H1 (cell line): ENCODE results near the gene TMEM106C. TPM values are rescaled to one million over a fixed set of nuclear protein-coding genes. Genes with fewer than 3 reads are reported as not detected.

Source experiments
- CTCF ChIA-PET: fragments of 300-600 bp; sonication (Branson Sonifier 250); formaldehyde crosslinking; loops from one replicate; lab custom pipeline; 2021; ENCODE audit not compliant: partially characterized antibody; lab: Charles Lee
- POLR2A ChIA-PET: fragments of 300-600 bp; sonication (Branson Sonifier 250); formaldehyde crosslinking; loops from one replicate; lab custom pipeline; 2021; ENCODE audit warnings: inconsistent platforms; ENCODE audit not compliant: partially characterized antibody; lab: Charles Lee
- DNase-seq, 2 experiments: peaks; one replicate each; pipeline versions ENCODE4 v3.0.0 to v3.0.0-alpha.2; 2010 to 2022; ENCODE audit warnings: low spot score in 2 of 2, low read depth in 1 of 2, mixed read lengths in 1 of 2
- FAIRE-seq: peaks from 2 replicates; lab custom pipeline; 2011; peaks lifted over from hg19 to GRCh38; lab: Jason Lieb, UNC
- H2AFZ ChIP-seq: 2 replicates; pipeline ENCODE4 v1.8.1; 2012; ENCODE audit warnings: low read length, inconsistent platforms
- H2AK5ac ChIP-seq: 2 replicates; pipeline ENCODE4 v1.6.1; 2013; ENCODE audit warnings: low read depth, low read length
- H2BK120ac ChIP-seq: replicated peaks from 2 replicates; pipeline ENCODE3; 2013; ENCODE audit warnings: low read depth, low read length, inconsistent platforms
- H2BK12ac ChIP-seq: 2 replicates; pipeline ENCODE4 v1.6.1; 2013; ENCODE audit warnings: low read depth, low read length
- H2BK15ac ChIP-seq: 2 replicates; pipeline ENCODE4 v1.6.1; 2013; ENCODE audit warnings: low read length
- H2BK20ac ChIP-seq: 2 replicates; pipeline ENCODE4 v1.6.1; 2013; ENCODE audit warnings: low read length
- H2BK5ac ChIP-seq: 2 replicates; pipeline ENCODE4 v1.6.1; 2013; ENCODE audit warnings: low read depth, low read length
- H3K14ac ChIP-seq: 2 replicates; pipeline ENCODE4 v1.6.1; 2013; ENCODE audit warnings: inconsistent platforms; ENCODE audit not compliant: insufficient read length
- H3K18ac ChIP-seq: 2 replicates; pipeline ENCODE4 v1.6.1; 2013; ENCODE audit warnings: low read length; ENCODE audit errors: extremely low read depth
- H3K23ac ChIP-seq: 2 replicates; pipeline ENCODE4 v1.6.1; 2013; ENCODE audit warnings: inconsistent platforms; ENCODE audit not compliant: insufficient read length
- H3K23me2 ChIP-seq: 2 replicates; pipeline ENCODE4 v1.6.1; 2013; ENCODE audit warnings: low read depth, low read length
- H3K27ac ChIP-seq: 2 replicates; pipeline ENCODE4 v1.6.1; 2011; ENCODE audit warnings: low read depth, low read length, inconsistent platforms
- H3K27me3 ChIP-seq, 4 experiments: replicated peaks in 1 of 4; 1 replicate in 1 of 4; 2 replicates in 3 of 4; pipeline versions ENCODE4 v1.6.1 to v1.8.1; 2011 to 2013; ENCODE audit warnings: low read length in 3 of 4, mild to moderate bottlenecking in 3 of 4, inconsistent platforms in 2 of 4, mixed read lengths in 2 of 4, moderate library complexity in 1 of 4; ENCODE audit not compliant: control insufficient read depth in 3 of 4, insufficient read depth in 3 of 4; ENCODE audit errors: extremely low read depth in 1 of 4
- H3K36me3 ChIP-seq, 4 experiments: 2 replicates each; pipeline versions ENCODE4 v1.6.1 to v1.8.1; 2011 to 2013; ENCODE audit warnings: mild to moderate bottlenecking in 4 of 4, low read length in 3 of 4, moderate library complexity in 2 of 4, control low read depth in 1 of 4, inconsistent platforms in 1 of 4; ENCODE audit not compliant: insufficient read depth in 4 of 4, control insufficient read depth in 2 of 4
- H3K4ac ChIP-seq: replicated peaks from 2 replicates; pipeline ENCODE3; 2013; ENCODE audit warnings: low read length, low read depth, mixed read lengths, inconsistent platforms; ENCODE audit not compliant: insufficient read length
- H3K4me1 ChIP-seq, 4 experiments: replicated peaks in 1 of 4; 1 replicate in 1 of 4; 2 replicates in 3 of 4; pipeline versions ENCODE4 v1.6.1 to v1.8.1; 2011 to 2013; ENCODE audit warnings: low read length in 3 of 4, inconsistent platforms in 2 of 4, mixed read lengths in 1 of 4; ENCODE audit not compliant: insufficient read depth in 4 of 4, control insufficient read depth in 3 of 4
- H3K4me2 ChIP-seq, 2 experiments: 2 replicates each; pipeline versions ENCODE4 v1.6.1 to v1.8.1; 2011 to 2013; ENCODE audit warnings: low read depth in 2 of 2, low read length in 2 of 2, control low read depth in 1 of 2, inconsistent platforms in 1 of 2, mild to moderate bottlenecking in 1 of 2; ENCODE audit not compliant: insufficient read depth in 1 of 2
- H3K4me3 ChIP-seq, 4 experiments: fragments of 200-600, 300-600 bp in 1 of 4; sonication (generic), shearing (Covaris generic), sonication (Bioruptor Twin) in 1 of 4; 2 replicates each; pipeline versions ENCODE4 v1.5.1 to v1.8.1; 2011 to 2016; ENCODE audit warnings: low read length in 4 of 4, low read depth in 3 of 4, control low read depth in 2 of 4, inconsistent platforms in 2 of 4, mild to moderate bottlenecking in 2 of 4, mixed read lengths in 1 of 4, moderate library complexity in 1 of 4; ENCODE audit not compliant: insufficient read depth in 2 of 4; ENCODE audit errors: extremely low read depth in 1 of 4
- H3K56ac ChIP-seq: replicated peaks from 2 replicates; pipeline ENCODE3; 2013; ENCODE audit warnings: low read depth, mild to moderate bottlenecking, mixed read lengths, low read length, inconsistent platforms; ENCODE audit not compliant: insufficient read length
- H3K79me1 ChIP-seq: 2 replicates; pipeline ENCODE4 v1.6.1; 2013; ENCODE audit warnings: low read depth, low read length, control low read depth
- H3K79me2 ChIP-seq, 2 experiments: 2 replicates each; pipeline versions ENCODE4 v1.6.1 to v1.8.1; 2012 to 2013; ENCODE audit warnings: low read length in 2 of 2, mild to moderate bottlenecking in 2 of 2, inconsistent platforms in 1 of 2; ENCODE audit not compliant: insufficient read depth in 2 of 2, control insufficient read depth in 1 of 2
- H3K9ac ChIP-seq, 4 experiments: replicated peaks in 1 of 4; 1 replicate in 1 of 4; 2 replicates in 3 of 4; pipeline versions ENCODE4 v1.6.1 to v1.8.1; 2011 to 2013; ENCODE audit warnings: low read depth in 3 of 4, low read length in 3 of 4, control low read depth in 2 of 4, mild to moderate bottlenecking in 2 of 4, moderate library complexity in 2 of 4, inconsistent platforms in 1 of 4; ENCODE audit errors: extremely low read depth in 1 of 4
- H3K9me3 ChIP-seq, 2 experiments: 2 replicates each; pipeline versions ENCODE4 v1.6.1 to v1.8.1; 2012 to 2013; ENCODE audit warnings: mild to moderate bottlenecking in 2 of 2, moderate library complexity in 2 of 2, control low read depth in 1 of 2, inconsistent platforms in 1 of 2, low read depth in 1 of 2, low read length in 1 of 2, mixed read lengths in 1 of 2; ENCODE audit not compliant: insufficient read depth in 2 of 2
- H4K20me1 ChIP-seq, 2 experiments: replicated peaks in 1 of 2; 2 replicates each; pipeline versions ENCODE3 to v1.8.1; 2011 to 2013; ENCODE audit warnings: inconsistent platforms in 2 of 2, low read length in 2 of 2, mild to moderate bottlenecking in 1 of 2; ENCODE audit not compliant: insufficient read depth in 2 of 2, control insufficient read depth in 1 of 2
- H4K5ac ChIP-seq: 2 replicates; pipeline ENCODE4 v1.6.1; 2013; ENCODE audit warnings: low read length, low read depth, mixed read lengths, inconsistent platforms; ENCODE audit not compliant: insufficient read length
- H4K8ac ChIP-seq: 2 replicates; pipeline ENCODE4 v1.8.0; 2013; ENCODE audit warnings: mild to moderate bottlenecking, moderate library complexity, low read length, inconsistent platforms; ENCODE audit not compliant: insufficient read depth; ENCODE audit errors: extremely low read depth
- H4K91ac ChIP-seq: replicated peaks from 2 replicates; pipeline ENCODE3; 2013; ENCODE audit warnings: low read length, mixed read lengths, inconsistent platforms; ENCODE audit not compliant: insufficient read length
- BCL11A ChIP-seq, 2 experiments: IDR thresholded peaks; one replicate each; pipeline ENCODE4 v1.6.1; 2011; ENCODE audit warnings: low read depth in 2 of 2, low read length in 2 of 2, mild to moderate bottlenecking in 2 of 2
- CHD1 ChIP-seq: IDR thresholded peaks from 2 replicates; pipeline ENCODE4 v1.6.1; 2012; ENCODE audit warnings: low read depth, low read length, improper control_type of control experiment
- CHD2 ChIP-seq: IDR thresholded peaks from 2 replicates; pipeline ENCODE4 v1.6.1; 2012; ENCODE audit warnings: low read length, improper control_type of control experiment
- EGR1 ChIP-seq: IDR thresholded peaks from 2 replicates; pipeline ENCODE4 v1.6.1; 2011; ENCODE audit warnings: low read depth, low read length, borderline replicate concordance
- GTF2F1 ChIP-seq: IDR thresholded peaks from 2 replicates; pipeline ENCODE4 v1.6.1; 2012; ENCODE audit warnings: low read depth, low read length, improper control_type of control experiment, borderline replicate concordance
- KDM4A ChIP-seq: IDR thresholded peaks from one replicate; pipeline ENCODE4 v1.7.1; 2012; ENCODE audit warnings: low read depth, mild to moderate bottlenecking, moderate library complexity, low read length, inconsistent platforms; ENCODE audit not compliant: severe bottlenecking
- KDM5A ChIP-seq: fragments of 200-600 bp; IDR thresholded peaks from 2 replicates; pipeline ENCODE4 v1.7.1; 2012; ENCODE audit warnings: mild to moderate bottlenecking, low read length, inconsistent platforms, mixed read lengths
- MAX ChIP-seq: IDR thresholded peaks from 2 replicates; pipeline ENCODE4 v1.6.1; 2012; ENCODE audit warnings: inconsistent platforms
- POLR2A ChIP-seq, 2 experiments: IDR thresholded peaks; 1 replicate in 1 of 2; 2 replicates in 1 of 2; pipeline ENCODE4 v1.6.1; 2011; ENCODE audit warnings: low read depth in 2 of 2, low read length in 2 of 2, mild to moderate bottlenecking in 2 of 2; ENCODE audit errors: control extremely low read depth in 1 of 2
- RNF2 ChIP-seq: fragments of 200-900, 300-1000 bp; sonication (generic); IDR thresholded peaks from 2 replicates; pipeline ENCODE4 v1.7.1; 2016; ENCODE audit warnings: borderline replicate concordance, low read depth, mild to moderate bottlenecking, antibody characterized with exemption, low read length; ENCODE audit not compliant: poor library complexity, severe bottlenecking; ENCODE audit errors: missing control alignments
- SIRT6 ChIP-seq: IDR thresholded peaks from one replicate; pipeline ENCODE4 v1.7.1; 2012; ENCODE audit warnings: low read length, inconsistent platforms
- WGBS, 2 experiments: shearing (Covaris generic) in 1 of 2; methylation state at CpG; one replicate each; pipeline versions ENCODE4 v1.1.6 to v1.1.7; 2013 to 2015; ENCODE audit warnings: low lambda C conversion rate in 2 of 2, mixed read lengths in 2 of 2, inconsistent platforms in 1 of 2, low coverage in 1 of 2, missing lambda C conversion rate in 1 of 2; ENCODE audit not compliant: insufficient replicate concordance in 2 of 2, insufficient coverage in 1 of 2, insufficient read length in 1 of 2; ENCODE audit errors: extremely low coverage in 1 of 2, missing lambda C conversion rate in 1 of 2; 5-methylcytosine and 5-hydroxymethylcytosine counted together
- polyA plus RNA-seq, 7 experiments: library from polyadenylated mRNA; depleted of rRNA in 3 of 7; stranded (reverse) in 5 of 7; unstranded in 2 of 7; fragments of >200 nt in 5 of 7; fragments of 200-250 nt in 2 of 7; gene quantifications; 1 replicate in 5 of 7; 2 replicates in 1 of 7; 4 replicates in 1 of 7; pipeline versions ENCODE4 v1.2.1 to v1.2.3, GENCODE V29; 2011 to 2013; ENCODE audit warnings: missing spikeins in 2 of 7, mixed read lengths in 2 of 7
- total RNA-seq: library from RNA; stranded (reverse); fragmentation: NEBNext Ultra II Directional; extraction: Animal tissue kit (Norgen Biotek cat#: 25700); gene quantifications from 2 replicates; pipeline ENCODE4 v1.2.1, GENCODE V29; 2021

The TMEM106C gene
- total and polyA plus RNA-seq, 2 of the 8 experiments (the other 6 are each of a cell fraction or from before 2014, with no cell fraction given), result 36.6 to 45.3 TPM

- Histone ChIP-seq H3K9ac (no peak overlapping the region), H2AK5ac (no peak overlapping the region), H3K14ac (no peak overlapping the region), H4K91ac (no peak overlapping the region), H3K4me2 (no peak overlapping the region; a peak in 1 of 4 replicates), H2AFZ (no peak overlapping the region), H3K18ac (no peak overlapping the region), H2BK15ac (no peak overlapping the region), H3K23ac (no peak overlapping the region), H2BK120ac (no peak overlapping the region), H3K4me1 (peaks cover 20 to 23% (median 21%) of the 10 kb centered on the region in 4 experiments)
- WGBS, 2 experiments, result 69% methylated on average over 9 of the region's 9 CpGs; no CpG with 5 or more reads in 1 of the 2 experiments
- TF ChIP-seq RNF2, result no peak
- TF ChIP-seq MAX, result no peak
- TF ChIP-seq BCL11A (IDR thresholded peaks at IDR 0.05; ENCODE audit: low read depth in 2 of 2, low read length in 2 of 2), result no peak
- TF ChIP-seq SIRT6, result no peak
- TF ChIP-seq KDM5A, result no peak
- no peak for TF ChIP-seq EGR1
- TF ChIP-seq KDM4A, result no peak
- TF ChIP-seq CHD1, result no peak
- no peak for TF ChIP-seq POLR2A (IDR thresholded peaks at IDR 0.05; ENCODE audit: control extremely low read depth in 1 of 2, low read depth in 2 of 2, low read length in 2 of 2)
- TF ChIP-seq GTF2F1, result no peak
- TF ChIP-seq CHD2, result no peak
- TF ChIP-seq, all 59 proteins: peak for 0
- Histone ChIP-seq H4K20me1 (peaks cover 5 to 17% of the 10 kb centered on the region in 2 experiments), H2BK20ac (no peak overlapping the region), H2BK5ac (no peak overlapping the region), H4K5ac (no peak overlapping the region), H3K4ac (no peak overlapping the region), H3K23me2 (peaks cover 18% of the 10 kb centered on the region), H4K8ac (no peak overlapping the region), H2BK12ac (no peak overlapping the region), H3K9me3 (no peaks in the 10 kb centered on the region), H3K56ac (no peak overlapping the region), H3K27ac (no peak overlapping the region), H3K36me3 (no peaks in the 10 kb centered on the region), H3K4me3 (no peak overlapping the region), H3K79me2 (no peaks in the 10 kb centered on the region), H3K79me1 (no peaks in the 10 kb centered on the region; the same call in 1 of the 2 replicates), H3K27me3 (peaks cover 42 to 94% (median 85%) of the 10 kb centered on the region in 4 experiments)
- ChIA-PET CTCF (interaction anchor here (1.1 to 1.4 kb wide), 4 partner anchors 9 to 36 kb away, joined by 3 to 10 read pairs (median 4); no protein-coding TSS in a partner anchor), POLR2A (interaction anchor here (0.6 to 1.2 kb wide), 2 partner anchors 9 to 122 kb away, joined by 3 read pairs; no protein-coding TSS in a partner anchor)
- FAIRE-seq, result no peak
- no peak for DNase-seq
Observed at GRCh38 chr12:47999816-48000215, 36.4 kb downstream of the TMEM106C start.
